Neural cell (in vitro differentiated cells): ENCODE data around the gene MT1HL1. TPM values are rescaled to one million over a fixed set of nuclear protein-coding genes. Genes with fewer than 3 reads are reported as not detected.
A peak's percentile ranks its signal among the peaks of the same experiment; 100 is the strongest.

Source experiments
- H2AFZ ChIP-seq: fragments of 200-600, 300-800 bp; sonication (generic), shearing (Covaris generic); 2 replicates; pipeline ENCODE4 v1.6.0; 2014; ENCODE audit warnings: low read depth, mild to moderate bottlenecking, antibody characterized with exemption, low read length, moderate library complexity
- H3F3A ChIP-seq: fragments of 200-600 bp; shearing (Covaris generic); 2 replicates; pipeline ENCODE4 v1.6.1; 2016; ENCODE audit warnings: mild to moderate bottlenecking, moderate library complexity, mixed read lengths, antibody characterized with exemption, low read length; ENCODE audit not compliant: insufficient read depth, poor library complexity, severe bottlenecking
- H3K27ac ChIP-seq: fragments of 200-600, 300-800 bp; sonication (generic), shearing (Covaris generic); 2 replicates; pipeline ENCODE4 v1.5.1; 2014; ENCODE audit warnings: mild to moderate bottlenecking, low read length, moderate library complexity
- H3K27me3 ChIP-seq: fragments of 300-800, 200-600 bp; sonication (generic), shearing (Covaris generic); 2 replicates; pipeline ENCODE4 v1.6.0; 2014; ENCODE audit warnings: mild to moderate bottlenecking, low read depth, low read length, moderate library complexity; ENCODE audit not compliant: insufficient read depth
- H3K36me3 ChIP-seq: fragments of 300-800, 200-600 bp; sonication (generic), shearing (Covaris generic); 2 replicates; pipeline ENCODE4 v1.5.1; 2014; ENCODE audit warnings: mild to moderate bottlenecking, antibody characterized with exemption, low read length, moderate library complexity; ENCODE audit not compliant: insufficient read depth
- H3K4me2 ChIP-seq: fragments of 300-800, 200-600 bp; sonication (generic), shearing (Covaris generic); 2 replicates; pipeline ENCODE4 v1.6.0; 2014; ENCODE audit warnings: mild to moderate bottlenecking, low read length
- H3K4me3 ChIP-seq: fragments of 300-800, 200-600 bp; sonication (generic), shearing (Covaris generic); 2 replicates; pipeline ENCODE4 v1.5.1; 2014; ENCODE audit warnings: mild to moderate bottlenecking, low read length, moderate library complexity
- H3K79me2 ChIP-seq: fragments of 200-600 bp; shearing (Covaris generic); replicated peaks from 2 replicates; pipeline ENCODE4 v1.6.0; 2014; ENCODE audit warnings: mild to moderate bottlenecking, low read length, moderate library complexity; ENCODE audit not compliant: insufficient read depth
- H3K9ac ChIP-seq: fragments of 300-800, 200-600 bp; sonication (generic), shearing (Covaris generic); 2 replicates; pipeline ENCODE4 v1.6.1; 2016; ENCODE audit warnings: mild to moderate bottlenecking, low read length, mixed read lengths
- H3K9me2 ChIP-seq: fragments of 200-600 bp; shearing (Covaris generic); 2 replicates; pipeline ENCODE4 v1.6.1; 2016; ENCODE audit warnings: mild to moderate bottlenecking, low read length, mixed read lengths; ENCODE audit not compliant: insufficient read depth
- H3K9me3 ChIP-seq: fragments of 200-600, 300-800 bp; sonication (generic), shearing (Covaris generic); 2 replicates; pipeline ENCODE4 v1.6.1; 2016; ENCODE audit warnings: mild to moderate bottlenecking, mixed run types, low read length, moderate library complexity, mixed read lengths
- H4K20me1 ChIP-seq: fragments of 200-600 bp; shearing (Covaris generic); 2 replicates; pipeline ENCODE4 v1.6.1; 2016; ENCODE audit warnings: mild to moderate bottlenecking, mixed run types; ENCODE audit not compliant: insufficient read depth
- EP300 ChIP-seq: fragments of 450-650 bp; conservative IDR thresholded peaks from 2 replicates; pipeline ENCODE4 v1.6.1; 2014; ENCODE audit warnings: antibody characterized with exemption, mild to moderate bottlenecking, moderate library complexity; ENCODE audit not compliant: poor library complexity, severe bottlenecking
- EZH2 ChIP-seq: fragments of 200-600, 300-800 bp; shearing (Covaris generic), sonication (generic); IDR thresholded peaks from 2 replicates; pipeline ENCODE4 v1.6.1; 2014; ENCODE audit warnings: antibody characterized with exemption, low read length, borderline replicate concordance, mild to moderate bottlenecking; ENCODE audit not compliant: insufficient read depth, poor library complexity, severe bottlenecking
- MXI1 ChIP-seq: fragments of 450-650 bp; conservative IDR thresholded peaks from 2 replicates; pipeline ENCODE4 v1.6.1; 2014; ENCODE audit warnings: antibody characterized with exemption, mild to moderate bottlenecking; ENCODE audit not compliant: poor library complexity, severe bottlenecking
- POLR2AphosphoS5 ChIP-seq: IDR thresholded peaks from 2 replicates; pipeline ENCODE4 v1.6.1; 2012
- RAD21 ChIP-seq: fragments of 450-650 bp; conservative IDR thresholded peaks from 2 replicates; pipeline ENCODE4 v1.6.1; 2014; ENCODE audit warnings: antibody characterized with exemption, mild to moderate bottlenecking, moderate library complexity
- TAF1 ChIP-seq: IDR thresholded peaks from 2 replicates; pipeline ENCODE4 v1.6.1; 2012; ENCODE audit warnings: low read depth
- polyA plus RNA-seq: library from polyadenylated mRNA; depleted of rRNA; stranded (reverse); fragments of >200 nt; gene quantifications from 2 replicates; pipeline ENCODE4 v1.2.3, GENCODE V29; 2014
- TF ChIP-seq, protein P1 (sequence below): fragments of 450-650 bp; IDR thresholded peaks from 2 replicates; pipeline ENCODE4 v1.5.1; 2014; ENCODE audit warnings: antibody characterized with exemption, mild to moderate bottlenecking, moderate library complexity; ENCODE audit not compliant: poor library complexity, severe bottlenecking

MT1HL1 gene
- polyA plus RNA-seq, 1 donor from 2014 or later, result not detected

DNA sequence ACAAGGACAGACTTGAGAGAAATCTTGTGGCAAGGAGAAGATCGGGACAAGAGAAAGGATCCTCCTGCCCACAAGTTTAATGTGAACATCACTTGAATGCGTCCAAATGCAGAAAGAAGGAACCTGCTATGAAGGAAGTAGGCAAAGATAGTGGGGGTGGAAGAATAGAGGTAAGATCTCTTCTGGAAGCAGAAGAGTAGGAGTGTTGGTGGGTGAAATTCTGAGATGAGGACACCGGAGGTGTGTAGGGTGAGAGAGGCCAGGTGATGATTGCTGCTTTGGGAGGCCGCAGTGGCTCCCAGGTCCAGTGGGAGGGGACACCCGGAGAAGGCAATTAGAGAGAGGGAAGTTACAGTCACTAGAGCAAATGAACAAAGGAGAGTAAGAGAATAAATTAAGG is 44.6 kb upstream of the MT1HL1 start:
- no peaks in the 10 kb centered on the region for H3K9me3 ChIP-seq
- no peak overlapping the region for H3K4me2 ChIP-seq
- H3K36me3 ChIP-seq, result no peaks in the 10 kb centered on the region
- H3K79me2 ChIP-seq, result no peaks in the 10 kb centered on the region
- H3K9me2 ChIP-seq, result no peaks in the 10 kb centered on the region
- H3F3A ChIP-seq, result no peaks in the 10 kb centered on the region
- TF ChIP-seq RAD21 (no peak), EP300 (no peak), MXI1 (no peak), EZH2 (no peak), POLR2AphosphoS5 (no peak), TAF1 (no peak)
- TF ChIP-seq, protein P1, sequence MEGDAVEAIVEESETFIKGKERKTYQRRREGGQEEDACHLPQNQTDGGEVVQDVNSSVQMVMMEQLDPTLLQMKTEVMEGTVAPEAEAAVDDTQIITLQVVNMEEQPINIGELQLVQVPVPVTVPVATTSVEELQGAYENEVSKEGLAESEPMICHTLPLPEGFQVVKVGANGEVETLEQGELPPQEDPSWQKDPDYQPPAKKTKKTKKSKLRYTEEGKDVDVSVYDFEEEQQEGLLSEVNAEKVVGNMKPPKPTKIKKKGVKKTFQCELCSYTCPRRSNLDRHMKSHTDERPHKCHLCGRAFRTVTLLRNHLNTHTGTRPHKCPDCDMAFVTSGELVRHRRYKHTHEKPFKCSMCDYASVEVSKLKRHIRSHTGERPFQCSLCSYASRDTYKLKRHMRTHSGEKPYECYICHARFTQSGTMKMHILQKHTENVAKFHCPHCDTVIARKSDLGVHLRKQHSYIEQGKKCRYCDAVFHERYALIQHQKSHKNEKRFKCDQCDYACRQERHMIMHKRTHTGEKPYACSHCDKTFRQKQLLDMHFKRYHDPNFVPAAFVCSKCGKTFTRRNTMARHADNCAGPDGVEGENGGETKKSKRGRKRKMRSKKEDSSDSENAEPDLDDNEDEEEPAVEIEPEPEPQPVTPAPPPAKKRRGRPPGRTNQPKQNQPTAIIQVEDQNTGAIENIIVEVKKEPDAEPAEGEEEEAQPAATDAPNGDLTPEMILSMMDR, result no peak
- no peak overlapping the region for H3K9ac ChIP-seq
- peaks cover 35% of the 10 kb centered on the region for H3K27me3 ChIP-seq
- H3K27ac ChIP-seq, result no peak overlapping the region
- no peak overlapping the region for H3K4me3 ChIP-seq
- H2AFZ ChIP-seq, result no peak overlapping the region
- H4K20me1 ChIP-seq, result no peaks in the 10 kb centered on the region

DNA sequence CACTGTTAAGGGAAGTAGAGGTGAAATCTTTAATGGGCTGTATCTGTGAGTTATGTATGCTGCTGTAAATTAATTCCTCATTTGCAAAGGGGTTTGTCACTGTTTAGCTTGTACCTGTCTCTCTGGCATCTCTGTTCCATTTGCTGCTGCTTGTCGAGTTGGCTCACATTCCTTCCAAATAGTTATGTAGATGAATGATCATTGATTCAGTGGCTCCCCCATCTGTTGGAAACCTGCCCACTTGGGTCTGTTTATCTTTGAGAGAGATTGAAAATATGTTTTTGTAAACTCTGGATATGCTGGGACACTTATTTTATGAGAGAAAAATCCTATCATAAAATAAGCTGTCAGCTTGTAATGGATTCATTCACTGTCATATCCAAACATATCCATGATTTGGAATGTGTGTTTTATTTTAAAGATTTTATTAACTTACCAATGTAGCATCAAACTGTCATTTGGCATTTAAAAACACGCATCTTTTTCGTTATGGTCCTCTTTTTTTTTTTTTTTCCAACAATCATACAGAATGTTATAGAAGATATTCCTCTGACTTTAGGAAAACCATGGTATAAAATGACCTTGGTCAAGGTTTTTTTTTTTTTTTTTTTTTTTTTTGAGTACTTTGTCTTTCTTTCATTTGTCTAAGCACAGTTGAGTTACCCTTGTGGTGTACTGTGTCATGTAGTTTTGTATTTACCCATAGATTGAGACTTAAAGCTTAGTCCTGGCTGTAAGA is 41.2 kb upstream of the MT1HL1 start:
- peaks cover 50% of the 10 kb centered on the region for H3K27me3 ChIP-seq
- no peak overlapping the region for H3K4me2 ChIP-seq

More for the DNA sequence above, 41.2 kb upstream of the MT1HL1 start:
- Histone ChIP-seq H3K36me3 (no peaks in the 10 kb centered on the region), H3F3A (no peaks in the 10 kb centered on the region), H3K9me2 (no peaks in the 10 kb centered on the region), H3K9me3 (no peaks in the 10 kb centered on the region), H2AFZ (no peak overlapping the region), H3K79me2 (no peaks in the 10 kb centered on the region), H3K4me3 (peak overlapping the region; percentile 94), H3K9ac (no peak overlapping the region), H3K27ac (no peak overlapping the region), H4K20me1 (no peaks in the 10 kb centered on the region)
- TF ChIP-seq EZH2, result no peak
- TF ChIP-seq, protein P1, result peak; percentile 35
